IMR-90 (cell line): ENCODE results near the gene TGFB2.

Experiments
- BHLHE40 ChIP-seq: fragments of 150-350 bp; IDR thresholded peaks from 2 replicates; pipeline ENCODE4 v1.6.1; 2016; ENCODE audit warnings: mild to moderate bottlenecking, low read depth, low read length
- CHD1 ChIP-seq: IDR thresholded peaks from 2 replicates; pipeline ENCODE4 v1.6.1; 2012; ENCODE audit warnings: low read depth, low read length, improper control_type of control experiment
- CTCF ChIP-seq: conservative IDR thresholded peaks from 2 replicates; pipeline ENCODE4 v1.5.1; 2012; ENCODE audit warnings: mild to moderate bottlenecking, low read depth, low read length, improper control_type of control experiment
- MAFK ChIP-seq: IDR thresholded peaks from 2 replicates; pipeline ENCODE4 v1.6.1; 2012; ENCODE audit warnings: low read depth, low read length, improper control_type of control experiment
- MAZ ChIP-seq: IDR thresholded peaks from 2 replicates; pipeline ENCODE4 v1.6.1; 2012; ENCODE audit warnings: low read depth, mild to moderate bottlenecking, low read length, improper control_type of control experiment, moderate library complexity, borderline replicate concordance
- MXI1 ChIP-seq: IDR thresholded peaks from 2 replicates; pipeline ENCODE4 v1.6.1; 2012; ENCODE audit warnings: low read depth, mild to moderate bottlenecking, low read length, moderate library complexity, borderline replicate concordance
- POLR2A ChIP-seq: IDR thresholded peaks from 2 replicates; pipeline ENCODE4 v1.6.1; 2012; ENCODE audit warnings: mild to moderate bottlenecking, low read depth, low read length
- RAD21 ChIP-seq: IDR thresholded peaks from 2 replicates; pipeline ENCODE4 v1.6.1; 2012; ENCODE audit warnings: low read length, improper control_type of control experiment
- RFX5 ChIP-seq: IDR thresholded peaks from 2 replicates; pipeline ENCODE4 v1.8.0; 2012; ENCODE audit warnings: low read depth, mild to moderate bottlenecking, low read length, moderate library complexity

- TF ChIP-seq MXI1 (no peak), CTCF (no peak), BHLHE40 (no peak), POLR2A (no peak), CHD1 (no peak), MAFK (no peak), MAZ (no peak), RFX5 (no peak), RAD21 (no peak)
Measured at GRCh38 chr1:218475275-218475674, 130.1 kb downstream of the TGFB2 start.
